ENCODE measurements around the gene SIRT7. TPM values are rescaled to one million over a fixed set of nuclear protein-coding genes. Genes with fewer than 3 reads are reported as not detected.

The SIRT7 gene
- polyA plus RNA-seq, 1 of the 3 experiments (the other 2 are of a cell fraction): 32.6 TPM

- H3K27me3 ChIP-seq (ENCODE audit: insufficient read depth): 0 out of 2 replicates have a peak, but pooled peaks cover 3% of the 10 kb centered on the region
- no peak for DNase-seq
- no peak overlapping the region for H2AFZ ChIP-seq (ENCODE audit: low read depth)
- no peak overlapping the region for H3K9ac ChIP-seq
- ChIA-PET CTCF (interaction anchor here (1.0 to 14.5 kb wide), 9 partner anchors 7 to 238 kb away, joined by 3 to 1216 read pairs (median 6); partner anchors contain the start of genes ASPSCR1, CENPX, DCXR and LRRC45), POLR2A (interaction anchor here (0.8 to 2.6 kb wide), 6 partner anchors 10 to 139 kb away, joined by 3 to 11 read pairs (median 4); partner anchors contain the start of genes ASPSCR1, CENPX and LRRC45)
- no peaks in the 10 kb centered on the region for H4K20me1 ChIP-seq (ENCODE audit: insufficient read depth)
- no peaks in the 10 kb centered on the region for H3K79me2 ChIP-seq (ENCODE audit: insufficient read depth)
- TF ChIP-seq TAF1 (IDR thresholded peaks at IDR 0.05; ENCODE audit: borderline replicate concordance, low read depth, low read length): no peak
- TF ChIP-seq CTCF (IDR thresholded peaks at IDR 0.05): no peak
- no peaks in the 10 kb centered on the region for H3K36me3 ChIP-seq (replicated peaks in 1 of 2; ENCODE audit: control insufficient read depth in 1 of 2, insufficient read depth in 2 of 2, low read length in 1 of 2)
- H3K4me1 ChIP-seq (ENCODE audit: control insufficient read depth in 1 of 2, insufficient read depth in 2 of 2, low read depth in 1 of 2, low read length in 1 of 2): peaks cover 0 to 31% of the 10 kb centered on the region in 2 experiments; a peak in 1 of 4 replicates
- 94% methylated on average over 4 of the region's 5 CpGs for WGBS (ENCODE audit: low lambda C conversion rate)
- H3K9me3 ChIP-seq: no peaks in the 10 kb centered on the region
- no peaks in the 10 kb centered on the region for H3K9me2 ChIP-seq
- no peak overlapping the region for H3K4me3 ChIP-seq (ENCODE audit: low read depth in 2 of 2, low read length in 1 of 2)
- H3F3A ChIP-seq (replicated peaks; ENCODE audit: insufficient read depth): peaks cover 13% of the 10 kb centered on the region
- no peak overlapping the region for H3K4me2 ChIP-seq
- peak overlapping the region in 1 of 2 experiments; percentile 84; a peak in 2 of 4 replicates for H3K27ac ChIP-seq (ENCODE audit: low read depth in 2 of 2, low read length in 1 of 2)
These were observed 49.2 kb upstream of the SIRT7 start for GRCh38 chr17:81967244-81967532.

GRCh38 chr17:81966343-81967243 lies 48.6 kb upstream of the SIRT7 start:
- DNase-seq: peak; percentile 92
- POLR2A ChIA-PET: interaction anchor here (1.0 to 2.6 kb wide), 4 partner anchors 10 to 56 kb away, joined by 3 to 11 read pairs (median 6); partner anchors contain the start of genes ASPSCR1, CENPX and LRRC45
- CTCF ChIA-PET: interaction anchor here (0.6 to 14.5 kb wide), 13 partner anchors 7 to 740 kb away, joined by 3 to 1216 read pairs (median 5); partner anchors contain the start of genes ASPSCR1, CENPX, DCXR and LRRC45

More at GRCh38 chr17:81966343-81967243, 48.6 kb upstream of the SIRT7 start:
- Histone ChIP-seq H3K4me3 (ENCODE audit: low read depth in 2 of 2, low read length in 1 of 2) (no peak overlapping the region), H2AFZ (ENCODE audit: low read depth) (no peak overlapping the region), H3K36me3 (replicated peaks in 1 of 2; ENCODE audit: control insufficient read depth in 1 of 2, insufficient read depth in 2 of 2, low read length in 1 of 2) (no peaks in the 10 kb centered on the region), H3K27me3 (ENCODE audit: insufficient read depth) (0 out of 2 replicates have a peak, but pooled peaks cover 9% of the 10 kb centered on the region), H3K27ac (ENCODE audit: low read depth in 2 of 2, low read length in 1 of 2) (peak overlapping the region in 1 of 2 experiments; percentile 84; a peak in 2 of 4 replicates), H3K4me2 (no peak overlapping the region), H3K9me2 (no peaks in the 10 kb centered on the region), H3K9ac (no peak overlapping the region), H3K79me2 (ENCODE audit: insufficient read depth) (no peaks in the 10 kb centered on the region), H3K4me1 (ENCODE audit: control insufficient read depth in 1 of 2, insufficient read depth in 2 of 2, low read depth in 1 of 2, low read length in 1 of 2) (peaks cover 0 to 31% of the 10 kb centered on the region in 2 experiments; a peak in 1 of 4 replicates), H3K9me3 (no peaks in the 10 kb centered on the region), H4K20me1 (ENCODE audit: insufficient read depth) (no peaks in the 10 kb centered on the region), H3F3A (replicated peaks; ENCODE audit: insufficient read depth) (peaks cover 13% of the 10 kb centered on the region)
- 89% methylated on average over 27 of the region's 41 CpGs for WGBS (ENCODE audit: low lambda C conversion rate)
- TF ChIP-seq TCF12 (IDR thresholded peaks at IDR 0.05): peak; percentile 19; the same call in 1 of the 2 replicates
- peak; percentile 85 for TF ChIP-seq CHD2 (IDR thresholded peaks at IDR 0.05; ENCODE audit: low read length, partially characterized antibody)
- no peak for TF ChIP-seq EP300 (IDR thresholded peaks at IDR 0.05; ENCODE audit: borderline replicate concordance in 1 of 2, low read depth in 1 of 2, low read length in 1 of 2)
- TF ChIP-seq CTCF (IDR thresholded peaks at IDR 0.05): no peak
- peak; percentile 60 for TF ChIP-seq RCOR1 (IDR thresholded peaks at IDR 0.05; ENCODE audit: low read length)
- no peak for TF ChIP-seq PBX3 (IDR thresholded peaks at IDR 0.05)
- TF ChIP-seq RFX5 (IDR thresholded peaks at IDR 0.05; ENCODE audit: low read length): no peak
- TF ChIP-seq REST (IDR thresholded peaks at IDR 0.05; ENCODE audit: low read depth, low read length): no peak
